Upper lobe of right lung (tissue), 1 donor: ENCODE results near the gene EPB41. TPM values are rescaled to one million over a fixed set of nuclear protein-coding genes. Genes with fewer than 3 reads are reported as not detected.

ENCODE experiments used
- ATAC-seq: fragments of 200-7000 bp; cut with Tn5 transposase; one replicate; pipeline ENCODE4 v1.9.1; 2020; ENCODE audit warnings: mild to moderate bottlenecking, moderate library complexity
- DNase-seq: peaks from one replicate; pipeline ENCODE4 v3.0.0-alpha.2; 2020
- H3K27ac ChIP-seq: fragments of 200-600 bp; one replicate; pipeline ENCODE4 v1.8.0; 2022
- H3K27me3 ChIP-seq: fragments of 200-600 bp; one replicate; pipeline ENCODE4 v1.8.0; 2022; ENCODE audit warnings: mild to moderate bottlenecking
- H3K36me3 ChIP-seq: fragments of 200-600 bp; one replicate; pipeline ENCODE4 v1.8.0; 2022
- H3K4me1 ChIP-seq: fragments of 200-600 bp; one replicate; pipeline ENCODE4 v1.8.0; 2022
- H3K4me3 ChIP-seq: fragments of 200-600 bp; one replicate; pipeline ENCODE4 v1.8.0; 2022; ENCODE audit warnings: mild to moderate bottlenecking
- H3K9me3 ChIP-seq: fragments of 200-600 bp; one replicate; pipeline ENCODE4 v1.8.0; 2022
- intact Hi-C: fragments of 100-400 bp; cut with DNase I; formaldehyde crosslinking; loops from one replicate; pipeline ENCODE4 v1.11.0; 2022
- total RNA-seq: library from RNA; stranded (reverse); fragmentation: NEBNext Ultra II Directional; extraction: Animal tissue kit (Norgen Biotek cat#: 25700); gene quantifications from one replicate; pipeline ENCODE4 v1.2.1, GENCODE V29; 2021
- TF ChIP-seq, protein P1 (sequence below): fragments of 200-600 bp; IDR thresholded peaks from one replicate; pipeline ENCODE4 v1.8.0; 2022; ENCODE audit warnings: antibody characterized with exemption
- donor health status: DM: no; HTN: yes; CAD: no; lungs with severe emphysema.

EPB41 gene
- total RNA-seq, 1 donor from 2014 or later, result 67.0 TPM

DNA sequence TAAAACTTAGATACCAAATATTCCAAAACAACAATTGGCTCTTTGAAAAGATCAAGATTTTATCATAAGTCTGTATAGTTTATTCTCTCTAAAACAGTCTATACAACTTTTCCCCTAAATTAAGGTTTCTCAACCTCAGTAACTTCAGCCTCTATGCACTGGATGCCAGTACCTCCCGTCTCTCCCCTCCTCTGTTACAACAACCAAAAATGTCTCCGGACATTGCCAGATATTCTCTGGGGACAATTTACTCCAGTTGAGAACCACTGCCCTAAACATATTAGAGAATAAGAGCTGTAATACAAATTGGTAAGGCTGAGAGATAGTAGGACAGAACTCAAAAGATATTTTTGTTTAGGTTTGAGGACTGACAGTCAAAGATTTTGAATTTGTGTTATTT is 137.7 kb downstream of the EPB41 start:
- ATAC-seq (no peak), DNase-seq (no peak)
- Histone ChIP-seq H3K4me1 (no peaks in the 10 kb centered on the region), H3K9me3 (no peaks in the 10 kb centered on the region), H3K27me3 (no peaks in the 10 kb centered on the region), H3K36me3 (peaks cover 10% of the 10 kb centered on the region), H3K27ac (no peak overlapping the region), H3K4me3 (no peak overlapping the region)
- TF ChIP-seq, protein P1, sequence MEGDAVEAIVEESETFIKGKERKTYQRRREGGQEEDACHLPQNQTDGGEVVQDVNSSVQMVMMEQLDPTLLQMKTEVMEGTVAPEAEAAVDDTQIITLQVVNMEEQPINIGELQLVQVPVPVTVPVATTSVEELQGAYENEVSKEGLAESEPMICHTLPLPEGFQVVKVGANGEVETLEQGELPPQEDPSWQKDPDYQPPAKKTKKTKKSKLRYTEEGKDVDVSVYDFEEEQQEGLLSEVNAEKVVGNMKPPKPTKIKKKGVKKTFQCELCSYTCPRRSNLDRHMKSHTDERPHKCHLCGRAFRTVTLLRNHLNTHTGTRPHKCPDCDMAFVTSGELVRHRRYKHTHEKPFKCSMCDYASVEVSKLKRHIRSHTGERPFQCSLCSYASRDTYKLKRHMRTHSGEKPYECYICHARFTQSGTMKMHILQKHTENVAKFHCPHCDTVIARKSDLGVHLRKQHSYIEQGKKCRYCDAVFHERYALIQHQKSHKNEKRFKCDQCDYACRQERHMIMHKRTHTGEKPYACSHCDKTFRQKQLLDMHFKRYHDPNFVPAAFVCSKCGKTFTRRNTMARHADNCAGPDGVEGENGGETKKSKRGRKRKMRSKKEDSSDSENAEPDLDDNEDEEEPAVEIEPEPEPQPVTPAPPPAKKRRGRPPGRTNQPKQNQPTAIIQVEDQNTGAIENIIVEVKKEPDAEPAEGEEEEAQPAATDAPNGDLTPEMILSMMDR, result no peak
- intact Hi-C loops, result no loop called here

DNA sequence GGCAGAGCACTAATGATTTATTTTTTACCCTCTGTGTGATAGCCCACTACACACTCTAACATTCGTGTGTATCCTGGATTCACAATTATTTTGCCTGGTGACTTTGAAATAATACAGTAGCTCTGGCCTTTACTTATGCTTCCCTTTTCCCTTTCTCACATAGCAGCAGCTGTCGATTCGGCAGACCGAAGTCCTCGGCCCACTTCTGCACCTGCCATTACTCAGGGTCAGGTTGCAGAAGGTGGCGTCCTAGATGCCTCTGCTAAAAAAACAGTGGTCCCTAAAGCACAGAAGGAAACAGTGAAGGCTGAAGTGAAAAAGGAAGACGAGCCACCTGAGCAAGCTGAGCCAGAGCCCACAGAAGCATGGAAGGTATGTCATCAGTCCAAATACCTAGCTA is 138.6 kb downstream of the EPB41 start:
- ATAC-seq (no peak), DNase-seq (no peak)
- H3K27ac ChIP-seq, result no peak overlapping the region
- H3K4me1 ChIP-seq, result no peaks in the 10 kb centered on the region
- TF ChIP-seq, protein P1, result no peak
- H3K27me3 ChIP-seq, result no peaks in the 10 kb centered on the region
- no peak overlapping the region for H3K4me3 ChIP-seq
- intact Hi-C loops, result no loop called here
- peaks cover 10% of the 10 kb centered on the region for H3K36me3 ChIP-seq
- H3K9me3 ChIP-seq, result no peaks in the 10 kb centered on the region

DNA sequence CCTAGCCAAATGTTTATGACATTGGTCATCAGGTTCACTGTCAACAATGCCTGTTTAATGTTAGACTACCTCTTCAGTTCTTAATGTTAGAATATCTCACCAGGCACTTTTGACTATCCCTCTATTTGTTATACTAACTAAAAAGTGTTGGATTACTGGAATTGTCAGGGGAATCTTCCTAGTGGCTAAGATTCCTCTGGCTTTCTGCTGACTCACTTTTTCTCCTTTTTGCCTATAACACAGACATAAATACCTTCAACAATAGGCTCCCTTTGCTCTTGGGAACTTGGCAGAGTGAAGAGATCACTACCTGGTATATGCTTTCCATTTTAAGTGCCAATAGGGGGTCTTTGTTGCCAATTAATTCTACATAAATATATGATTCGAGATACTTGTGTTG is 140.8 kb downstream of the EPB41 start:
- H3K4me1 ChIP-seq, result no peaks in the 10 kb centered on the region
- no peaks in the 10 kb centered on the region for H3K9me3 ChIP-seq
- no peak overlapping the region for H3K27ac ChIP-seq
- intact Hi-C loops, result no loop called here
- no peaks in the 10 kb centered on the region for H3K27me3 ChIP-seq
- DNase-seq (no peak), ATAC-seq (no peak)
- peaks cover 10% of the 10 kb centered on the region for H3K36me3 ChIP-seq
- TF ChIP-seq, protein P1, result no peak
- no peak overlapping the region for H3K4me3 ChIP-seq

DNA sequence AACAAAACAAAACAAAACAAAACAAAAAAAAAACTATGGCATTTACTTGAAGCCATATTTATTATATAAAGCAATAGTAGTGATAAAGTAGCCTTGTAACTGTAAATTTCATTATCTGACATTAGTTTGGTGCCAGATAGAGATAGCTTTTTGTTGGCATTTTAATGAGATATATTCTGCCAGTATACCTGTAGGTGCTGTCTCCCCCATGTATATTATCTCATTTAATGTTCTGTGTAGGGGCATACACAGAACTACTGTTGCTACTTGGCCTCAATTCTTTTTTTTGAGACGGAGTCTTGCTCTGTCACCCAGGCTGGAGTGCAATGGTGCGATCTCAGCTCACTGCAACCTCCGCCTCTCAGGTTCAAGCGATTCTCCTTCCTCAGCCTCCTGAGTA is 141.9 kb downstream of the EPB41 start:
- Histone ChIP-seq H3K27me3 (no peaks in the 10 kb centered on the region), H3K27ac (no peak overlapping the region), H3K4me3 (no peak overlapping the region), H3K4me1 (no peaks in the 10 kb centered on the region), H3K9me3 (no peaks in the 10 kb centered on the region), H3K36me3 (peaks cover 10% of the 10 kb centered on the region)
- DNase-seq, result no peak
- intact Hi-C loops, result no loop called here
- ATAC-seq, result no peak
- TF ChIP-seq, protein P1, result no peak

DNA sequence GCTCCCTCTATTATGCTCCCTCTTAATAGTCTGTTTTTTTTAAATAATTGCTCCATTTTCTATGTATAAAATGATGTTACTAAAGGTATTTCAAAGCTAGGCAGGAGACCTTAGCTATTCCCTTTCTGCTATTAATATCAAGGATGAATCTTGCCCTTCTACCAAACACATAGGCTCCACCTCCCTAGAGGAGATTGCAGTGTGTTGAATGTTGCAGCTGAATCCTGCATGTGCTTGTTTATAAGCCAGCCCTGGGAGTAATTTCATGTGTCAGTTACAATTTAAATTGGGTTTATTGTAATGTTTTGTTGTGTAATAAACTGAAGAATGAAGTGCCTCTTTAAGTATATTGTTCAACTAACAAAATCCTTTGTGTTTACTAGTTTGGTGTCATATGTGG is 143.3 kb downstream of the EPB41 start:
- ATAC-seq (no peak), DNase-seq (no peak)
- TF ChIP-seq, protein P1, result no peak
- Histone ChIP-seq H3K4me1 (no peaks in the 10 kb centered on the region), H3K4me3 (no peak overlapping the region), H3K9me3 (no peaks in the 10 kb centered on the region), H3K27ac (no peak overlapping the region), H3K27me3 (no peaks in the 10 kb centered on the region), H3K36me3 (peaks cover 9% of the 10 kb centered on the region)
- intact Hi-C loops, result no loop called here
